ENCODE measurements around the gene VPS37B. TPM values are rescaled to one million over a fixed set of nuclear protein-coding genes. Genes with fewer than 3 reads are reported as not detected.

The VPS37B gene
- total RNA-seq, 1 donor from 2014 or later = 83.9 TPM

DNA sequence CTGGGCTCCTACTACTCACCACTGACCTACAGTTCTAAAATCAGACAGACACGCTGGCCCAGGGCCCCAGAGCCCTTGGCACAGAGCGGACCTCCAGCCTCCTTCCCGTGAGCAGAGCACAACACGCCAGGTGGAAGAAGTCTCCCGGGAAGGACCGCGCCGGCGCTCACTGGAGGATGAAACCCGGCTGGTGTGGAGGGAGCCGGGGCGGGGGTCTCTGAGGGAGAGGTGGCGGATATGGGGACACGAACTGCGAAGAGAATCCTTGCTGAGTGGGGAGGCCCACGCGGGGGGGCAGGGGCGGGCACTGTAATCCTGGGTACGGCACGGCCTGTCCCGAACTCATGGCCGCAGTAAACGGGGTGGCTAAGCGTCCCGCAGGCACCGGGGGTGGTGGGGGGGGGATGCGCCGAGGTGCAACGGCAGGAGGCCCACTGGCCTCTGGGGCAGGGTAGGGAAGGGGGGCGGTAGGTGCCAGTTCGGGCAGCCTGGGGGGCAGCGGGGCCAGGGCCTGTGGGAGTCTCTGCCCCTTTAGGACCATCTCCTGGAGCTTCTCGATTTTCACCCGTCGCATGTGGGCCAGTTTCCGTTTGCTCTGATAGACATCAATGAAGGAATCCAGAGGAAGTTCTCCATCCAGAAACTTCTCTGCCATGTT lies 28.8 kb downstream of the VPS37B start:
- TF ChIP-seq, protein P1, sequence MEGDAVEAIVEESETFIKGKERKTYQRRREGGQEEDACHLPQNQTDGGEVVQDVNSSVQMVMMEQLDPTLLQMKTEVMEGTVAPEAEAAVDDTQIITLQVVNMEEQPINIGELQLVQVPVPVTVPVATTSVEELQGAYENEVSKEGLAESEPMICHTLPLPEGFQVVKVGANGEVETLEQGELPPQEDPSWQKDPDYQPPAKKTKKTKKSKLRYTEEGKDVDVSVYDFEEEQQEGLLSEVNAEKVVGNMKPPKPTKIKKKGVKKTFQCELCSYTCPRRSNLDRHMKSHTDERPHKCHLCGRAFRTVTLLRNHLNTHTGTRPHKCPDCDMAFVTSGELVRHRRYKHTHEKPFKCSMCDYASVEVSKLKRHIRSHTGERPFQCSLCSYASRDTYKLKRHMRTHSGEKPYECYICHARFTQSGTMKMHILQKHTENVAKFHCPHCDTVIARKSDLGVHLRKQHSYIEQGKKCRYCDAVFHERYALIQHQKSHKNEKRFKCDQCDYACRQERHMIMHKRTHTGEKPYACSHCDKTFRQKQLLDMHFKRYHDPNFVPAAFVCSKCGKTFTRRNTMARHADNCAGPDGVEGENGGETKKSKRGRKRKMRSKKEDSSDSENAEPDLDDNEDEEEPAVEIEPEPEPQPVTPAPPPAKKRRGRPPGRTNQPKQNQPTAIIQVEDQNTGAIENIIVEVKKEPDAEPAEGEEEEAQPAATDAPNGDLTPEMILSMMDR (IDR thresholded peaks at IDR 0.05; ENCODE audit: insufficient read depth, low read length, poor library complexity, severe bottlenecking) = no peak
- H3K36me3 ChIP-seq (ENCODE audit: control insufficient read depth, insufficient read depth, low read length) = peaks cover 4% of the 10 kb centered on the region

DNA sequence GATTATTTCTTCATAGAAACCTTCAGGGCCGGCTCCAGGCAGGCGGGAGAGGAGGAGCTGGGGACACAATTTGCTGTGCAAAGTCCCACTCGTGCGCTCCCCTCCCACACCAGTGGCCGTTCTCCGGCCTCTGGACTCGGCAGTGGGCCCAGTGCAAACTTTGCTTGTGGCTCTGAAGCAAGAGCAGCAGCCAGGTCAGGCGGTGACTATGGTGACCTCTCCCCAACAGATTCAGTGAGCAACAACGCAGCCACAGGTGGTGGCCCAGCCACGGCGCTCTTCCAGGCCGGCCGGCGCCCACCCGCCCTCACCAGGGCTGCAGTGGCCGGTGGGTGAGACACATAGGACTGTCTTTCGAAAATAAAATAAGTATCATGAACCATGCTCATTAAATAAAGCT lies 29.5 kb downstream of the VPS37B start:
- no peak for DNase-seq (ENCODE audit: low read depth)
- peaks cover 4% of the 10 kb centered on the region for H3K36me3 ChIP-seq (ENCODE audit: control insufficient read depth, insufficient read depth, low read length)
- TF ChIP-seq, protein P1 (IDR thresholded peaks at IDR 0.05; ENCODE audit: insufficient read depth, low read length, poor library complexity, severe bottlenecking) = no peak
- H3K4me3 ChIP-seq (ENCODE audit: low read depth, low read length) = no peak overlapping the region
- H3K27me3 ChIP-seq (ENCODE audit: control insufficient read depth, insufficient read depth, low read length) = no peaks in the 10 kb centered on the region

More for the DNA sequence above, 28.8 kb downstream of the VPS37B start:
- no peak overlapping the region for H3K4me3 ChIP-seq (ENCODE audit: low read depth, low read length)
- no peaks in the 10 kb centered on the region for H3K27me3 ChIP-seq (ENCODE audit: control insufficient read depth, insufficient read depth, low read length)
- DNase-seq (ENCODE audit: low read depth) = no peak

DNA sequence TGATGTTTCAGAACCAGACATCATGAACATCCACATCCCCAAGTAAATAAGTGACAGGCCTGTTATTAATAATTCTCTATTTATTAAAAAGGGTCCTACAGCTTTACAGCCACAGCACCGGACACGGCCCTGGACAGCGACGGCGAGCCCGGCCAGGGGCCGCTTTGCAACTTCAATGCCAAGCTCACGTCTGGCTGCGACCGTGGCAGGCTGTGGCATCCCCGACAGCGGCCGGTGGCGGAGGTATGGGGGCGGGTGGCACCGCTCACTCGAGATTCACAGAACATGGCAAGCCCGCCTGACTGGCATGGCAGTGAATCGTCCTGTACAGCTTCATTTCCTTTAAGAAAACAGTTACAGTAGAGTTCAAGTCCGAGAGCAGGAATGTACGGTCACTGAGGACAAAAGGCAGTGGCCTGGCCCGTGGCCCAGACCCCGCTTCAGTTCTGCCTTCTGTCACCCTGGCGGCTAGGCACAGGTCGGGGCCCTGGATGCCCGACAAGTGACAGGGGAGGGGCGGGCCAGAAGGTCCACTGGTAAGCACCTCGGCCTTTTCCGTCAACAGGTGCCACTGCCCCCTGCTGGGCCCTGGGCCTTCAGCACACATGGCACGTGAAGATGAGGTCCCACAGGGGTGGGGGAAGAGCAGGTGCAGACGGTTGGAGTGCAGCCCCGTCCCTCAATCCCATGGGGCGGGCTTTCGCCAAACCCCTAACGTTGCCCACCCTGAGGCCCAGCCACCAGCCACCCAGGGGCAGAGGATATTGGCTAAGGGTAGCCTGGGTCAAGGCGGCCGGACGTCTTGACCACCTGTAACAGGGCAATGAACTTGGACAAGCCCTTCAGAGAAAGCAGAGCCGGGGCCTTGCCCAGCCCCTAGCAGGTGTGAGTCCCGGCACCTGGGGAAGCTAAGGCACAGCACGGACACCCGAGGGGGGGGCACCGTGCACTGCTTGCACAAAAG lies 30.4 kb downstream of the VPS37B start:
- TF ChIP-seq, protein P1 (IDR thresholded peaks at IDR 0.05; ENCODE audit: insufficient read depth, low read length, poor library complexity, severe bottlenecking) = peak; percentile 68
- peaks cover 4% of the 10 kb centered on the region for H3K36me3 ChIP-seq (ENCODE audit: control insufficient read depth, insufficient read depth, low read length)
- H3K4me3 ChIP-seq (ENCODE audit: low read depth, low read length) = no peak overlapping the region
- no peak for DNase-seq (ENCODE audit: low read depth)
- no peaks in the 10 kb centered on the region for H3K27me3 ChIP-seq (ENCODE audit: control insufficient read depth, insufficient read depth, low read length)

DNA sequence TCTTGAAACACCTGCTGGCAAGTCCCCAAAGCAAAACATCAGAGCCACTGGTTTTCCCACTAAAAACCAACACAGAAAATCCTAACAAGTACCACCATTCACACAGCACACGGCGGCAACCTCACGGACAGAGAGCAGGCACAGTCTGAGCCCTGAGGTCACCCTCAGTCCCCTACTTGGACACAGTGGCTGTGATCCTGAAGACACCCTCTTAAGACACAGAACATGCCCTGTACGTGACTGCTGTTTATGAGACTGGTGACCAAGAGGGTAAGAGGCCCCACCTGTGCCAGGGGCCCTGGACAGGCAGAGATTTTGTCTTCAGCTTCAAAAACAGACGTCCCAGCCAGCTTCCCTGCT lies 31.1 kb downstream of the VPS37B start:
- no peak for DNase-seq (ENCODE audit: low read depth)
- H3K36me3 ChIP-seq (ENCODE audit: control insufficient read depth, insufficient read depth, low read length) = peaks cover 4% of the 10 kb centered on the region
- TF ChIP-seq, protein P1 (IDR thresholded peaks at IDR 0.05; ENCODE audit: insufficient read depth, low read length, poor library complexity, severe bottlenecking) = no peak
- no peak overlapping the region for H3K4me3 ChIP-seq (ENCODE audit: low read depth, low read length)
- no peaks in the 10 kb centered on the region for H3K27me3 ChIP-seq (ENCODE audit: control insufficient read depth, insufficient read depth, low read length)

DNA sequence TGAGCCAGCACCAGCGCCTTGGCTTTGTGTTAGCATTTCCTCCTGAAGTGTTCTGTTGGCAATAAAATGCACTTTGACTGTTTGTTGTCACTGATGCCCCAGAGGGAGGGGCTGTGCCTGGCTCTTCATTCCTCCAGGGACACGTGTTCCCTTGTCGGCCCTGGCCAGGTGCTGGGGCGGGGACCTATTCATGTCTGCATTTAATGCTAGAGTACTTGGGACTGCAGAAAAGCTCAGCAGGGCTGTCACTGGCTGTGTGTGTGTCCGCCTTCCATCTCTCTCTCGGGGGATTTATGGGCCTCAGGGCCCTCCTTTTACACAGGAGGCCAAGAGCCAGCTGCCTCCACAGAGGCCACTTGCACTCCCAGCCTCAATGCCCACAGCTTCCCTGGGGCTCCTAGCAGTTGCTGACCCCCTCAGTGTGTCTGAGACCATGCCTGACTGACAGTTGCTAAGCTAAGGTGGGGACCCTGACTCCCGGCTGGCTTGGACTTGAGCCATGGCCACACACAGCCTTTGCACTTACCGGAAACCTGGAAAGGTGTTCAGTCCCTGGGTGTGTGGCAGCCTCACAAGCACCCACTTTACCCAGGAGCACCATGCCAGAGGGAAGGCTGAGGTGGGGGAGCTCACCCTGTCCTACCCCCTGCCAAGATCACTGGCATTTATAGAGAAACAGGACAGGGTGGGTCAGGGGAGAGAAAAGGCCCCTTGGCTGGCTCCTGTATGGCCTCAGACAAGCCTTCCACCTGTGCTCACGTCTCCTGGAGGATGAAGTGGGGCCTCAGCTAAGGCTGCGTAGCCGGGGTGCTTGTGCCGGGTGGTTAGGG lies 32.8 kb downstream of the VPS37B start:
- H3K4me3 ChIP-seq (ENCODE audit: low read depth, low read length) = no peak overlapping the region
- H3K36me3 ChIP-seq (ENCODE audit: control insufficient read depth, insufficient read depth, low read length) = peaks cover 4% of the 10 kb centered on the region
- no peaks in the 10 kb centered on the region for H3K27me3 ChIP-seq (ENCODE audit: control insufficient read depth, insufficient read depth, low read length)
- TF ChIP-seq, protein P1 (IDR thresholded peaks at IDR 0.05; ENCODE audit: insufficient read depth, low read length, poor library complexity, severe bottlenecking) = no peak
- no peak for DNase-seq (ENCODE audit: low read depth)

Data from kidney epithelial cell (primary cell).